Transverse colon (tissue), 3 donors: ENCODE data around the gene ZNF688.
A peak's percentile ranks its signal among the peaks of the same experiment; 100 is the strongest.

Experiments used
- CTCF ChIP-seq, 5 experiments: fragments of 200-600 bp in 3 of 5; fragments of 450-650 bp in 2 of 5; sonication (generic) in 3 of 5; IDR thresholded peaks; 1 replicate in 2 of 5; 2 replicates in 3 of 5; pipeline ENCODE4 v1.5.1; 2016 to 2017; ENCODE audit warnings: antibody characterized with exemption in 5 of 5, inconsistent platforms in 3 of 5, mild to moderate bottlenecking in 2 of 5, moderate library complexity in 1 of 5
- EP300 ChIP-seq: sonication (generic); formaldehyde crosslinking; IDR thresholded peaks from one replicate; pipeline ENCODE4 v1.6.1; 2017; ENCODE audit warnings: antibody characterized with exemption, low read depth
- POLR2A ChIP-seq: fragments of 450-650 bp; IDR thresholded peaks from one replicate; pipeline ENCODE4 v1.6.1; 2016; ENCODE audit warnings: antibody characterized with exemption, mild to moderate bottlenecking, moderate library complexity

- TF ChIP-seq CTCF (IDR thresholded peaks at IDR 0.05) (peak in 1 of 5 experiments; percentile 8), POLR2A (peak; percentile 80), EP300 (no peak)
Measured at GRCh38 chr16:30609926-30610839, 38.7 kb upstream of the ZNF688 start, which contains the start of gene ZNF689.
